ENCODE data around the gene HECTD3. TPM values are rescaled to one million over a fixed set of nuclear protein-coding genes. Genes with fewer than 3 reads are reported as not detected.

The HECTD3 gene
- total and polyA plus RNA-seq, 2 of the 4 experiments (the other 2 are of a cell fraction): 12.2 to 39.5 TPM

DNA sequence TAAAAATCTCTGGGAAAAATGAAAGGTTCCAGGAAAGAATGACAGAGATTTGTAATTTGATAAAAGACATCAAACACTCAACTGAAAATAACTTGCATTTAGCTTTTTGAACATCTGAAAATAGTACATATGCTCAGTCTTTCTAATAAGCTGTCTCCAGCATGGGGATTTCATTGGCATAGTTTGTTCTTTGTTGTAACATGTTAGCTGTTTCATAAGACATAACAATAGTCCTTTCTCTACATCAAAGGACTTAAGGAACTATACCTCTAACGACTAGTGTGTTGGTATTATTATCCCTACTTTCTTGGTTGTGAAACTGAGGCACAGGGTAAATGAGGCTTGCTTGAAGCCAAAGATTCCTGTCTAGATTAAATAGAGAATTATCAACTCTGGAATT is 46.7 kb downstream of the HECTD3 start:
- Histone ChIP-seq H2BK5ac (ENCODE audit: low read depth, low read length, poor library complexity, severe bottlenecking) (no peak overlapping the region), H4K20me1 (ENCODE audit: insufficient read depth, low read length) (no peaks in the 10 kb centered on the region), H3K36me3 (ENCODE audit: control insufficient read depth, insufficient read depth, low read length) (no peaks in the 10 kb centered on the region), H3K4me1 (ENCODE audit: control insufficient read depth, insufficient read depth, low read length) (peaks cover 2% of the 10 kb centered on the region; the same call in 1 of the 2 replicates), H3K4me2 (ENCODE audit: low read depth, low read length) (no peak overlapping the region), H3K9ac (ENCODE audit: low read depth, low read length) (no peak overlapping the region), H2BK15ac (ENCODE audit: low read depth, low read length) (no peak overlapping the region), H4K5ac (ENCODE audit: low read depth, low read length) (no peak overlapping the region), H3K9me3 (ENCODE audit: control insufficient read depth, insufficient read depth, low read length) (no peaks in the 10 kb centered on the region), H3K27me3 (ENCODE audit: control insufficient read depth, insufficient read depth, low read length) (no peaks in the 10 kb centered on the region), H4K8ac (ENCODE audit: low read depth in 2 of 2, low read length in 2 of 2) (no peak overlapping the region), H3K79me1 (ENCODE audit: low read depth in 1 of 2, low read length in 2 of 2) (peaks cover 7 to 28% of the 10 kb centered on the region in 2 experiments), H3K14ac (replicated peaks; ENCODE audit: low read depth, low read length) (no peak overlapping the region), H2AK9ac (replicated peaks; ENCODE audit: low read depth, low read length, poor library complexity) (no peak overlapping the region), H2BK120ac (ENCODE audit: low read depth, low read length) (no peak overlapping the region), H2AFZ (replicated peaks; ENCODE audit: low read length, poor library complexity) (no peak overlapping the region), H3K23ac (ENCODE audit: low read depth, low read length) (no peak overlapping the region), H3K9me1 (ENCODE audit: insufficient read depth, low read length) (no peaks in the 10 kb centered on the region; the same call in 1 of the 2 replicates), H3K56ac (ENCODE audit: extremely low read depth, insufficient read depth, low read length) (no peak overlapping the region), H3K4me3 (ENCODE audit: insufficient read depth, low read depth, low read length) (no peak overlapping the region), H3K27ac (ENCODE audit: insufficient read depth, low read length) (no peak overlapping the region), H2BK20ac (ENCODE audit: low read depth, low read length) (no peak overlapping the region), H3K18ac (ENCODE audit: low read depth, low read length) (no peak overlapping the region), H4K91ac (ENCODE audit: insufficient read depth, low read depth, low read length) (no peak overlapping the region), H2AK5ac (ENCODE audit: low read depth, low read length) (no peak overlapping the region), H3K4ac (ENCODE audit: low read depth, low read length) (no peak overlapping the region)
- dilution Hi-C loops (cut with HindIII; ENCODE audit: low sequenced_read_pairs, unreplicated experiment) (no loop called here), intact Hi-C loops (cut with micrococcal nuclease) (no loop called here), in situ Hi-C loops (cut with MboI; ENCODE audit: low sequenced_read_pairs) (no loop called here)
- ChIA-PET CTCF (interaction anchor here (1.0 kb wide), 1 partner anchor 171 kb away, joined by 4 read pairs; no protein-coding TSS in a partner anchor), POLR2A (ENCODE audit: unreplicated experiment) (interaction anchor here (0.6 kb wide), 1 partner anchor 9 kb away, joined by 3 read pairs; no protein-coding TSS in a partner anchor)
- DNase-seq: no peak
- BruUV-seq (replicated peaks): no TSS peak
- WGBS, 2 experiments (ENCODE audit: extremely low coverage in 2 of 2, insufficient read length in 1 of 2): no CpG with 5 or more reads among the region's 1 CpG
- no peak for ATAC-seq (ENCODE audit: low read depth)
- TF ChIP-seq SMC3 (IDR thresholded peaks at IDR 0.05; ENCODE audit: low read depth, low read length) (no peak), FOS (IDR thresholded peaks at IDR 0.05; ENCODE audit: low read depth, low read length) (no peak)

Data from IMR-90 (cell line).